ENCODE data around the gene AFF3. TPM values are rescaled to one million over a fixed set of nuclear protein-coding genes. Genes with fewer than 3 reads are reported as not detected.

The AFF3 gene
- total RNA-seq, 2 experiments from 2014 or later, result 2.6 to 2.9 TPM

DNA sequence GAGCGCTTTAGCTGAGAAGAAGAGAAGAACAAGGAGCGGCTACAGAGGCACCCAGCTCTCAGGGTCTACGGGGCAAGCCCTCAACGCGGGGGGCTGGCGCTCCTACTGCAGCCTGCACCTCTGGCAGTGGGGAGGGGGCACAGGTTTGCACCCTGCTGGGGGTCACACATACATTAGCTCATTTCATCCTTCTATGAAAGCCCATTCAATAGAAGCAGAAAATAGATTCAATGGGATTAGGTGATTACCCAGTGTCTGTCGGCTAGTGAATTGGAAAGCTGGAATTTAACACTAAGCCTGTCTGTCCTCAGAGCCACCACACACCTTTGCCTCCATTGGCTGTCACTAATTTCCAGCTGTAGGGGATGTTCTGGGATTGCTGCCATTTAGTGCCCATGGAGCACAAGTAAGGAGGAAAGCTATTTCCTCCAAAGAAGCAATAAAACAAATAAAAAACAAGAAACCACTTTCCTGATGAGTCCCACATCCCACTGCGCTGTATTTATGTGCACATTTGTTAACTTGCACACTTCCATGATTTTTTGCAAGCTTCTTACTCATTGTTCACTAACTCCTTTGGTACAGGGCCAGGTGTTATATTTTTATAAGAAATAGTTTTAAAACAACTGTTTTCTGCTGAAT lies 333.0 kb downstream of the AFF3 start:
- no peak overlapping the region for H3K27ac Mint-ChIP-seq
- no peak overlapping the region for H3K4me3 Mint-ChIP-seq
- no peaks in the 10 kb centered on the region for H3K9me3 Mint-ChIP-seq
- no peak for DNase-seq
- no peaks in the 10 kb centered on the region for H3K4me1 Mint-ChIP-seq
- H3K36me3 Mint-ChIP-seq, result no peaks in the 10 kb centered on the region
- H3K27me3 Mint-ChIP-seq, result no peaks in the 10 kb centered on the region

- no peaks in the 10 kb centered on the region for H3K27me3 Mint-ChIP-seq
Measured at GRCh38 chr2:99808361-99809200, 333.8 kb downstream of the AFF3 start.

DNA sequence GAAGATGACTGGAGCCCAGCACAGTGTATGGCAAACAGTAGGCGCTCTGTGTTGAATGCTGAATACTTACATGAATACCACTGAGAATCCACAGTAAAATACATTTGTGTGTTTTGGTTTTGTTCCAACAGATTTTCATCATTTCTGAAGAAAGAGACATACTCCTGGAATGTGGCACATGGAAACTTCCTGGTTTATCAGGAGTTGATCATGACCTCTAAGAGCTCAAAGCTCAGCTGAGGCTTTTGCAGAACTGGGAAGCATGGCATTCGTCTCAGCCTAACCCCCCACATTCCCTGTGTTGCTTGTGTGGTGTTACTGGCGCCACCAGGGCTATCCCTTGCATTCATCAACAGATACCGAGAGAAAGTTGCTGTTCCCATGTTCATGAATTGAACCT lies 335.6 kb downstream of the AFF3 start:
- Mint-ChIP-seq H3K9me3 (no peaks in the 10 kb centered on the region), H3K36me3 (no peaks in the 10 kb centered on the region), H3K27ac (no peak overlapping the region), H3K4me3 (no peak overlapping the region), H3K4me1 (no peaks in the 10 kb centered on the region), H3K27me3 (no peaks in the 10 kb centered on the region)
- DNase-seq, result no peak

More at GRCh38 chr2:99808361-99809200, 333.8 kb downstream of the AFF3 start:
- Mint-ChIP-seq H3K4me1 (no peaks in the 10 kb centered on the region), H3K4me3 (no peak overlapping the region), H3K9me3 (no peaks in the 10 kb centered on the region), H3K27ac (no peak overlapping the region), H3K36me3 (no peaks in the 10 kb centered on the region)
- no peak for DNase-seq

DNA sequence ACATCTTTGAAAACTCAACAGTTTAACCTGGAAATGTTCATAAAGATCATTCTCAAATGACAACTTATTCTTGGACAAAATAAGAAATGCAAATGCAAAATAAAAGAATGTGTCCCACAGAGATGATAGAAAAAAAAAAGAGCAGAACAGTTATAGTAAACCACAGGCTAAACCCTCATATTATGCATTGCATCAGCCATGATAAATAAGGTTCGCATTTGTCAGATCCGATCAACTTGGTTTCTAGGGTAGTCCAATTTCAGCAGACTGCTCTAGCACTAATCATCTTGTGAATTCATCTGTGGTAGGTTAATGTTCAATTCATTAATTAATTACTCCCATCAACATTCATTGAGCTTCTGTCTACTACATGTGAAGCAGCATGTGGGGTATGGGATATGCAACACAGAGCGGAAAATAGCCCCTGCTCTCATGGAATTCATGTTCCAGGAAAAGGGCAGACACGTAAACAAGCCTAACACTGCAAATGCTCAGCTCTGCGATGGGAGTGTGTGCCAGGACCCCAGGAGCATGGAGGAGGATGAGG lies 336.4 kb downstream of the AFF3 start:
- Mint-ChIP-seq H3K9me3 (no peaks in the 10 kb centered on the region), H3K36me3 (no peaks in the 10 kb centered on the region), H3K27ac (no peak overlapping the region), H3K4me3 (no peak overlapping the region), H3K27me3 (no peaks in the 10 kb centered on the region), H3K4me1 (no peaks in the 10 kb centered on the region)
- no peak for DNase-seq

- H3K4me3 Mint-ChIP-seq, result no peak overlapping the region
- H3K27me3 Mint-ChIP-seq, result no peaks in the 10 kb centered on the region
- no peaks in the 10 kb centered on the region for H3K9me3 Mint-ChIP-seq
- no peak for DNase-seq
- H3K4me1 Mint-ChIP-seq, result no peaks in the 10 kb centered on the region
- no peaks in the 10 kb centered on the region for H3K36me3 Mint-ChIP-seq
- no peak overlapping the region for H3K27ac Mint-ChIP-seq
Measured at GRCh38 chr2:99803846-99804245, 338.5 kb downstream of the AFF3 start.

GRCh38 chr2:99802734-99803133 lies 339.7 kb downstream of the AFF3 start:
- Mint-ChIP-seq H3K4me3 (no peak overlapping the region), H3K9me3 (peaks cover 2% of the 10 kb centered on the region), H3K27me3 (no peaks in the 10 kb centered on the region), H3K4me1 (no peaks in the 10 kb centered on the region), H3K27ac (no peak overlapping the region), H3K36me3 (no peaks in the 10 kb centered on the region)
- no peak for DNase-seq

GRCh38 chr2:99801327-99801901 lies 341.0 kb downstream of the AFF3 start:
- H3K36me3 Mint-ChIP-seq, result peaks cover 1% of the 10 kb centered on the region
- no peaks in the 10 kb centered on the region for H3K4me1 Mint-ChIP-seq
- H3K4me3 Mint-ChIP-seq, result no peak overlapping the region
- H3K9me3 Mint-ChIP-seq, result peaks cover 6% of the 10 kb centered on the region
- DNase-seq, result no peak
- H3K27ac Mint-ChIP-seq, result no peak overlapping the region
- H3K27me3 Mint-ChIP-seq, result peaks cover 4% of the 10 kb centered on the region

DNA sequence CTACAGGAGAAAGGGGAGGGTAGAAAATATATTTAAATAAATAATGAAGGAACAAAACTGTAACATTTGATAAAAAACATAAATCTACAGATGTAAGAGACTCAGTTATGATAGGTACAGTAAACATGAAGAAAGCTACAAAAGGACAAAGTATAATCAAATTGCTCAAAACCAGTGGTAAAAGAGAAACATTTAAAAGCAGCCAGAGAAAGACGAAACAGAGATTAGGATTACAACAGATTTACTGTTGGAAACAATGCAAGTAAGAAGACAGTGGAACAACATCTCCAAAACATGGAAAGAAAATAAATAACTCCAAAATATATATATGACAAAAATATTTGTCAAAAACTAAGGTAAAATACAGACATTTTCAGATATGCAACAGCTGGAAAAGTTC lies 344.9 kb downstream of the AFF3 start:
- H3K27ac Mint-ChIP-seq, result no peak overlapping the region
- no peaks in the 10 kb centered on the region for H3K4me1 Mint-ChIP-seq
- DNase-seq, result no peak
- peaks cover 4% of the 10 kb centered on the region for H3K27me3 Mint-ChIP-seq
- H3K36me3 Mint-ChIP-seq, result peaks cover 1% of the 10 kb centered on the region
- peaks cover 6% of the 10 kb centered on the region for H3K9me3 Mint-ChIP-seq
- no peak overlapping the region for H3K4me3 Mint-ChIP-seq

DNA sequence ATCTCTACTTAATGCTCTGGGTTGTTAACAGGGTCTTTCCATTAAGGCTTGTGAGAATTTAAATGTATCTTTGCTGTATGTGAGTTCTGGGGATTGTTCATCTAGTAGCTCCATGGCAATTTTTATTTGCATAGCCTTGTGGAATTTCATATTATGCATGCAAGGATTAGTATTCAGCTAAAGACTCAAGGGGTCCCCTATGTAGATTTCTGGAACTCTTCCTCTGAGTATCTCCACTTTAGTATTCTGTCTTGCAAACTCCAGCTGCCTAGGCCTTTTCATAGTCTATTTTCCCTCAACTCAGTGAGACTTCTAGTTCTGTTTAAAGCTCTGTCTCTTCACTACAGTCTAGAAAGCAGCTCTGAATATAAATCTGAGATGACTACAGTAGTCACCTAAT lies 348.0 kb downstream of the AFF3 start:
- H3K4me3 Mint-ChIP-seq, result no peak overlapping the region
- peaks cover 1% of the 10 kb centered on the region for H3K36me3 Mint-ChIP-seq
- no peak for DNase-seq
- H3K27me3 Mint-ChIP-seq, result peaks cover 4% of the 10 kb centered on the region
- no peak overlapping the region for H3K27ac Mint-ChIP-seq
- no peaks in the 10 kb centered on the region for H3K4me1 Mint-ChIP-seq
- H3K9me3 Mint-ChIP-seq, result peaks cover 6% of the 10 kb centered on the region

- H3K36me3 Mint-ChIP-seq, result peaks cover 1% of the 10 kb centered on the region
- H3K27me3 Mint-ChIP-seq, result peaks cover 4% of the 10 kb centered on the region
- H3K4me3 Mint-ChIP-seq, result no peak overlapping the region
- no peaks in the 10 kb centered on the region for H3K4me1 Mint-ChIP-seq
- no peak for DNase-seq
- H3K27ac Mint-ChIP-seq, result no peak overlapping the region
- peaks cover 5% of the 10 kb centered on the region for H3K9me3 Mint-ChIP-seq
Measured at GRCh38 chr2:99793022-99793421, 349.4 kb downstream of the AFF3 start.

GRCh38 chr2:99789849-99790248 lies 352.5 kb downstream of the AFF3 start:
- no peak overlapping the region for H3K27ac Mint-ChIP-seq

GRCh38 chr2:99787769-99788382 lies 354.5 kb downstream of the AFF3 start:
- no peaks in the 10 kb centered on the region for H3K4me1 Mint-ChIP-seq
- H3K9me3 Mint-ChIP-seq, result no peaks in the 10 kb centered on the region
- no peak overlapping the region for H3K27ac Mint-ChIP-seq
- no peak for DNase-seq
- no peaks in the 10 kb centered on the region for H3K36me3 Mint-ChIP-seq
- no peaks in the 10 kb centered on the region for H3K27me3 Mint-ChIP-seq
- no peak overlapping the region for H3K4me3 Mint-ChIP-seq

More at GRCh38 chr2:99789849-99790248, 352.5 kb downstream of the AFF3 start:
- H3K27me3 Mint-ChIP-seq, result no peaks in the 10 kb centered on the region
- H3K4me3 Mint-ChIP-seq, result no peak overlapping the region
- no peaks in the 10 kb centered on the region for H3K36me3 Mint-ChIP-seq
- no peaks in the 10 kb centered on the region for H3K4me1 Mint-ChIP-seq
- H3K9me3 Mint-ChIP-seq, result no peaks in the 10 kb centered on the region
- DNase-seq, result no peak

DNA sequence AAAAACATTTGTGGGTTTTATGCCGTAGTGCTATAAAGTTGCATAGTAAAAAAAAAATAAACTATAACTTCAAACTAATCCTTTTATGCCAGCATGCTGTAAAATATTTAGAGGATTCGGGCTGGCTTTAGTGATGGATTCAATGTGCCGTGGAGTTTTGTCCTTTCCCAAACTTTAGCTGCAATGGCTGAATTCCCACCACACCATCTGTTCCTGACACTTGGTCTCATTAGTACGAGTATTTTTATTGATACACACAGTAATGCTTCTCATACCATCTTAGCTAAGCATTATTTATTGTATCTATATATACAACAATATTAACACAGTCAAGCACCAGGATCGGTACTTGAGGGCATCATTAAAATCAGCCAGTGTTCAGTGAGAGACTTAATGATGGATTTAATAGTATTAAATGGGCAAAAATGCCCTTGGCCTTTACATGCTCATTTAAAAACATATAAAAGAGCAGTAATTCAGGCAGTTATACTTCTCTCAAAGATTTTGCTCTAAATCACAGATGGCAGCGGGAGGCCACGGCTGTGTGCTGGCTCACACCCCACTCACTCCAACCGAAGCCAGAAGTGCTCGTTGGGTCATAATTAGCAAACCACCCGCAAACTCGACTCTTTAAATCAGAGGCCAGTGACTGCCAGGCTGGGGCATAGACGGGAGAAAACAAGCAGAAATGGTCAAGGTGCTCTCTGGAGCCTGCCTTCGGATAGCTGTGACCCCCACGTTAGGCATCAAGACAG lies 355.6 kb downstream of the AFF3 start:
- Mint-ChIP-seq H3K9me3 (no peaks in the 10 kb centered on the region), H3K27ac (no peak overlapping the region), H3K4me3 (no peak overlapping the region), H3K4me1 (no peaks in the 10 kb centered on the region), H3K36me3 (no peaks in the 10 kb centered on the region), H3K27me3 (no peaks in the 10 kb centered on the region)
- DNase-seq, result no peak

DNA sequence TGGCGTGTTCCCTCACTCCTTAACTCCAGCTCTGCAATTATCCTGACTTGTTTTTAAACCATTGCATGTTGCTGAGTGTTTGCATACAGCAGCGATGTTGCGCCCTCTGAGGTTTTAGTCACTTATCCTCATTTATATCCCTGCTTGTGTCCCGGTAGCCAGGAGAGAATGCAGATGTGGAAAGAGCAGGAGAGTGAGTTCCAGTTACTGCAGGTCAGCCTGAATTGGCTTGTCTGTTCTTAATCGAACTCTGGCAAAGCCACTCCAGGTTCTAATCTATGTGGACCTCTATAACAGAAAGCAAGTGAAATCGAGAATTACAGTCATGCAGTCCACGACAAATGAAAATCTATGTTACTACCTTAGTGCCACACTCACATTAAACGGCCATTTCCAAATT lies 357.4 kb downstream of the AFF3 start:
- Mint-ChIP-seq H3K9me3 (no peaks in the 10 kb centered on the region), H3K27me3 (no peaks in the 10 kb centered on the region), H3K4me3 (no peak overlapping the region), H3K27ac (no peak overlapping the region), H3K4me1 (no peaks in the 10 kb centered on the region), H3K36me3 (no peaks in the 10 kb centered on the region)
- DNase-seq, result no peak

Measured in activated naive CD8-positive, alpha-beta T cell treated with anti-CD3 and anti-CD28 coated beads for 36 hours (primary cell).